Cardiac fibroblast (primary cell): Measurements from ENCODE around the gene ANKDD1A.

Experiments used
- DNase-seq, 2 donors: peaks; one replicate each; pipeline versions ENCODE4 v3.0.0 to v3.0.0-alpha.2; 2010; ENCODE audit warnings: low read depth in 2 of 2
- H3K4me3 ChIP-seq, 2 donors: replicated peaks in 1 of 2; 1 replicate in 1 of 2; 2 replicates in 1 of 2; pipeline ENCODE4 v1.5.1; 2011; ENCODE audit warnings: low read depth in 2 of 2, low read length in 2 of 2, mild to moderate bottlenecking in 2 of 2, moderate library complexity in 1 of 2
- TF ChIP-seq, protein P1 (sequence below): IDR thresholded peaks from one replicate; pipeline ENCODE4 v1.5.1; 2011; ENCODE audit warnings: low read depth, mild to moderate bottlenecking, low read length, inconsistent platforms

The ANKDD1A gene

DNA sequence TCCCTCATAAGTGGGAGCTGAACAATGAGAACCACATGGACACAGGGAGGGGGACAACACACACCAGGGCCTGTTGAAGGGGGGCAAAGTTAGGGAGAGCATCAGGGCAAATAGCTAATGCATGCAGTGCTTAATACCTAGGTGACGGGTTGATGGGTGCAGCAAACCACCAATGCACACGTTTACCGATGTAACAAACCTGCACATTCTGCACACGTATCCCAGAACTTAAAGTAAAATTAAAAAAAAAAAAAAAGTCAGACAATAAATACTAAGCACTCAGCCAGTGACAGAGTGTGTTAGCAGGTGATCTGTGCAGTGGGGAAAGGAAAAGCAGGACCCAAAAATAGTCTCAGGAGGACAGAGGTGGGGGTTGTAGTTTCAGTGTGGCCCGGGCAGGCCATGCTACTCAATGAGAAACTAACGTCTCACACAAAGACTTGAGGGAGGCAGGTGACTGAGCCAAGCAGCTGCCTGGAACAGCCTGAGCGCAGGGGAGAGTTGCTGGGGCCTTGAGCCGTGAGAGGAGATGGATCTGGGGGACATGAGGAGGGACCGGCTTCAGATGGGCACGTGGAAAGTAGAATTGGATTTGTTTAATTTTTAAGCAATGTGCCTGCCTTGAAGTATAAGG lies 18.4 kb downstream of the ANKDD1A start:
- TF ChIP-seq, protein P1, sequence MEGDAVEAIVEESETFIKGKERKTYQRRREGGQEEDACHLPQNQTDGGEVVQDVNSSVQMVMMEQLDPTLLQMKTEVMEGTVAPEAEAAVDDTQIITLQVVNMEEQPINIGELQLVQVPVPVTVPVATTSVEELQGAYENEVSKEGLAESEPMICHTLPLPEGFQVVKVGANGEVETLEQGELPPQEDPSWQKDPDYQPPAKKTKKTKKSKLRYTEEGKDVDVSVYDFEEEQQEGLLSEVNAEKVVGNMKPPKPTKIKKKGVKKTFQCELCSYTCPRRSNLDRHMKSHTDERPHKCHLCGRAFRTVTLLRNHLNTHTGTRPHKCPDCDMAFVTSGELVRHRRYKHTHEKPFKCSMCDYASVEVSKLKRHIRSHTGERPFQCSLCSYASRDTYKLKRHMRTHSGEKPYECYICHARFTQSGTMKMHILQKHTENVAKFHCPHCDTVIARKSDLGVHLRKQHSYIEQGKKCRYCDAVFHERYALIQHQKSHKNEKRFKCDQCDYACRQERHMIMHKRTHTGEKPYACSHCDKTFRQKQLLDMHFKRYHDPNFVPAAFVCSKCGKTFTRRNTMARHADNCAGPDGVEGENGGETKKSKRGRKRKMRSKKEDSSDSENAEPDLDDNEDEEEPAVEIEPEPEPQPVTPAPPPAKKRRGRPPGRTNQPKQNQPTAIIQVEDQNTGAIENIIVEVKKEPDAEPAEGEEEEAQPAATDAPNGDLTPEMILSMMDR: no peak
- no peak for DNase-seq
- H3K4me3 ChIP-seq: no peak overlapping the region

DNA sequence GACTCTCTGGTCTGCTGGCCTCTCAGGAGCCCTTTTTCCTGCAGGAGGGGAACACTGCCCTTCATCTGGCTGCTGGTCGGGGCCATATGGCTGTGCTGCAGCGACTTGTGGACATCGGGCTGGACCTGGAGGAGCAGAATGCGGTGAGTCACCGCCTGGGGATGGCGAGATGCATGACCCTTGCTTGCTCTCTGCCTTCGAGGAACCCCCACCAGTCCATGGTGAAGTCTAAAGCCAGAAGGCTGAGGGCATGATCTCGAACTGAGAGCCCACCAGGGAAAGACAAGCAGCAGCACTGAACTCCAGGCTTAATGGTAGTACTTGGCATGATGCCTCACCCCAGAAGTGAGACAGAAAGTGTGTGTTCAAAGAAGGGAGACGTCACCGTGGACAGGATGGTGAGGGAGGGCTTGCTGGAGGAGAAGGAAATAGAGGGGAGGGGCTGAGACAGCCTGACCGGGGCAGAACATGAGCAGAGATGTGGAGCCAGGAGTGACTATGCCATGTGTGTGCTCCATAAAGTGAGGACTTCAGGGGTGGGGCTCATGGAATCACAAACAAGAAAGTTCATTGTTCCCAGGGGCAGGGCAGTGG lies 19.2 kb downstream of the ANKDD1A start:
- TF ChIP-seq, protein P1: no peak
- peak; percentile 55 to 69 for DNase-seq
- H3K4me3 ChIP-seq: no peak overlapping the region

DNA sequence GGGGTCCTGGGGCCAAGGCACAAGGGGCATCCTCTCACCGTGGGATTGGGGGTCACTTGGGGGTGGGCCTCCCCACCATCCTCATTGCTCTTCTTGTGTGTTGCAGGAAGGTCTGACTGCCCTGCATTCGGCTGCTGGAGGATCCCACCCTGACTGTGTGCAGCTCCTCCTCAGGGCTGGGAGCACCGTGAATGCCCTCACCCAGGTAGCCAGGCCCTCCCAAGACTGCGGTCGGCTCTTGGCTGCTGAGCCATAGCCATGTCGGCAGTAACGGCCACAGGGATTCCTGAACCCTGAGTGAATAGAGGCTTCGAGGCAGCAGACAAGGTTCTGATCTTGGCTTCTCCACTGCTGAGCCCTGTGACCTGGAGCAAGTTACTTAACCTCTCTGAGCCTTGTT lies 19.7 kb downstream of the ANKDD1A start:
- DNase-seq: no peak
- H3K4me3 ChIP-seq: no peak overlapping the region
- TF ChIP-seq, protein P1: no peak

DNA sequence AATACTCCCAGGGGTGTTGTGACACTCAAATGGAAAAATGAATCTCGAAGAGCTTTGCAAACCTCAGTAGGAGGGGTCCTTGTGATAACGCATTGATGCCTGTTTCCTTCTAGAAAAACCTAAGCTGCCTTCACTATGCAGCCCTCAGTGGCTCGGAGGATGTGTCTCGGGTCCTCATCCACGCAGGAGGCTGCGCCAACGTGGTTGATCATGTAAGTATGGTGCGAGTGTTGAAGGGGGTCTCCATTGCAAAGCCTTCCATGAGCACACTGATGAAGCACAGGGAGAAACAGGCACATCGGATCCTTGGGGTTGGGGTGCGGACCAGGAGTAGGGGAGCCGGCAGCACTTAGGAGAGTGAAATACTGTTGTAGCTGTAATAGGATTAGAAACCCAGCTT lies 22.3 kb downstream of the ANKDD1A start:
- no peak overlapping the region for H3K4me3 ChIP-seq
- no peak for DNase-seq
- TF ChIP-seq, protein P1: no peak

DNA sequence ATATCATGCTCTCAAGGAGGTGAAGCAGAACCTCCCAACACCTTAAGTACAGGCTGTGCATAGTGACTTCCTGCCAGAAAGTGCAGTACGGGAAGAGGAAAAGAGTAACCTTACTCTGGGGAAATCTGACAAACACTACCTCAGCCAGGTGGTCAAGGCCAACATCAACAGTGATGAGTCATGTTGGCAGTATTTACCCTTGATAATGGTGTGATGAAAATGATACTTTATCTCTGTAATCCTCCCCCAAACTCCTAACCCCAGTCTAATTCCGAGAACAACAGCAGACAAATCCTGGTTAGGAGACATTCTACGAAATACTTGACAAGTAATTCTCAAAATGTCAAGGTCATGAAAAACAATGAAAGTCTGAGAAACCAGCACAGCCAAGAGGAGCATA lies 26.5 kb downstream of the ANKDD1A start:
- peak; percentile 23 to 35 for DNase-seq
- no peak overlapping the region for H3K4me3 ChIP-seq
- TF ChIP-seq, protein P1: no peak

DNA sequence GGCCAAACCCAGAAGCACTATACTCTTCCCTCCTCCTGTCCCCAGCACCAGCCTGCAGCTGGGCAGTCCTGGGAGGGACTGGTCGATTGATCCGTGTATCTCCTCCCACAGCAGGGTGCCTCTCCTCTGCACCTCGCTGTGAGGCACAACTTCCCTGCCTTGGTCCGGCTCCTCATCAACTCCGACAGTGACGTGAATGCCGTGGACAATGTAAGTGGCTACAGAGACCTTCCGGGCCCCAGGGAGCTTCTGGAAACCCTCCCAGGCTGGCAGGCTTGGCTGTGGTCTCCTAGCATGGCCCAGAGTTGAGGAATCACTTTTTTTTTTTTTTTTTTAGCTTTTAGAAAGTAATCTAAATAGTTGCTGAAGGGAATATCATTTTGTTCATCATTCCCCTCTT lies 30.7 kb downstream of the ANKDD1A start:
- H3K4me3 ChIP-seq: no peak overlapping the region
- TF ChIP-seq, protein P1: no peak
- no peak for DNase-seq
